GM18508 (cell line): ENCODE measurements around the gene HMGCS2.
"Not testable (repeated sequence)": the region's sequence is repeated elsewhere in the genome, so short reads cannot be mapped to it uniquely, and the experiment has no call there.

Source experiments
- ATAC-seq: cut with Tn5 transposase; IDR thresholded peaks from one replicate; pipeline ENCODE4 v1.9.1; 2021; ENCODE audit warnings: moderate number of reproducible peaks; ENCODE audit not compliant: insufficient read depth, unreplicated experiment

HMGCS2 gene

DNA sequence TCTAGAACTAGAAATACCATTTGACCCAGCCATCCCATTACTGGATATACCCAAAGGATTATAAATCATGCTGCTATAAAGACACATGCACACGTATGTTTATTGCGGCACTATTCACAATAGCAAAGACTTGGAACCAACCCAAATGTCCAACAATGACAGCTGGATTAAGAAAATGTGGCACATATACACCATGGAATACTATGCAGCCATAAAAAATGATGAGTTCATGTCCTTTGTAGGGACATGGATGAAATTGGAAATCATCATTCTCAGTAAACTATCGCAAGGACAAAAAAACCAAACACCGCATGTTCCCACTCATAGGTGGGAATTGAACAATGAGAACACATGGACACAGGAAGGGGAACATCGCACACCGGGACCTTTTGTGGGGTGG lies 62.1 kb downstream of the HMGCS2 start:
- not testable (repeated sequence) for ATAC-seq

GRCh38 chr1:119703666-119704450 lies 64.8 kb downstream of the HMGCS2 start:
- ATAC-seq = no peak

DNA sequence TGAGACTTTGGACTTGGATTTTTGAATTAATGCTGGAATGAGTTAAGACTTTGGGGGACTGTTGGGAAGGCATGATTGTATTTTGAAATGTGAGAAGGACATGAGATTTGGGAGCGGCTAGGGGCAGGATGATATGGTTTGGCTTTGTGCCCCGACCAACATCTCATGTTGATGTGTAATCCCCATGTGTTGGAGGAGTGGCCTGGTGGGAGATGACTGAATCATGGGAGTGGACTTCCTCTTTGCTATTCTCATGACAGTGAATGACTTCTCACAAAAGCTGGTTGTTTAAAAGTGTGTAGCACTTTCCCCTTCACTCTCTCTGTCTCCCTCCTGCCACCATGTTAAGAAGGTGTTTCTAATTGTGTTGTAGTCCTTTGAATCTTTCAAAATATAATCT lies 66.3 kb downstream of the HMGCS2 start:
- no peak for ATAC-seq

DNA sequence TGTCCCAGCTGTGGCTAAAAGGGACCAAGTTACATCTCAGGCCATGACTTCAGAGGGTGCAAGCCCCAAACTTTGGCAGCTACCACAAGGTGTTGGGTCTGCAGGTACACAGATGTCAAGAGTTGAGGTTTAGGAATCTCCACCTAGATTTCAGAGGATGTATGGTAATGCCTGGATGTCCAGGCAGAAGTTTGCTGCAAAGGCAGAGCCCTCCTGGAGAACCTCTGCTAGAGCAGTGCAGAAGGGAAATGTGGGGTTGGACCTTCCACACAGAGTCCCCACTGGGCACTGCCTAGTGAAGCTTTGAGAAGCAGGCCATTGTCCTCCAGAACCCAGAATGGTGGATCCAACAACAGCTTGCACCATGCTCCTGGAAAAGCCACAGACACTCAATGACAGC lies 67.0 kb downstream of the HMGCS2 start:
- no peak for ATAC-seq

DNA sequence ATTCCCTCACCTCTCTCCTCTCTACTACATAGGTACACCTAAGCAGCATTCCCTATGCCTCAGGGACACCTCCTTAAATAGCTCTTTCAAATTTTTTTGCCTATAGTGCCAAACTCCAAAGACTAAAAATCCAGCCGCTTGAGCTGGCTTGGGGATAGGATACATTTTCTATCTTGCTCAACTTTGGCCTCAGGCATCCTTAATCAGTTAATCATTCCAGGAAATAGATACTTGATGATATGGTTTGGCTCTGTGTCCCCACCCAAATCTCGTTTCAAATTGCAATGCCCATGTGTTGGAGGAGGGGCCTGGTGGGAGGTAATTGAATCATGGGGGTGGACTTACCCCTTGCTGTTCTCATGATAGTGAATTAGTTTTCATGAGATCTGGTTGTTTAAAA lies 68.4 kb downstream of the HMGCS2 start:
- ATAC-seq = no peak
